ENCODE results near the gene MIS18BP1. TPM values are rescaled to one million over a fixed set of nuclear protein-coding genes. Genes with fewer than 3 reads are reported as not detected.

The MIS18BP1 gene
- total and polyA plus RNA-seq, 9 of the 15 experiments (the other 6 are each of a cell fraction or from before 2014, with no cell fraction given), result 5.0 to 29.1 (median 19.1) TPM

DNA sequence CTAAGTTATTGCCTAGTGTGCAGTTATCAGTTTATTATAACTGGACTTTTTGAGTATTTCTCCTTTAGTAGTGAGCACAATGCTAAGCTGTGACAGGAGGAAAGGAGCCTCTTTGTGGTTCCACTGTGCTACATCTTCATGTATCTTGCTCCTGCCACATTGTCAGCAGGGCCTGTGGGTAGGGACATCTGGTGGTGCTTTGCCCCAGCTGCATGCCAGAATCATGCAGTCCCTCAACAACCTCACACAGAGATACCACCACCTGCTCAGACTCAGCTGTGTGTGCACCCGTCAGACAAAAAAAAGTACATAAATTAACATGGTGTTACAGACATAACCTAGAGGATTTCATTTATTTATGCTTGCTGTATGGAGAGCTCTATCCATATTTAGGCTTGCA, 51.1 kb downstream of the MIS18BP1 start:
- H3K9ac ChIP-seq (ENCODE audit: insufficient read depth in 1 of 2, low read depth in 2 of 2, low read length in 2 of 2), result no peak overlapping the region
- no peaks in the 10 kb centered on the region for H3K9me3 ChIP-seq (replicated peaks; ENCODE audit: control insufficient read depth, insufficient read depth, low read depth, low read length)
- H3K9me1 ChIP-seq (ENCODE audit: control insufficient read depth, insufficient read depth, low read length), result no peaks in the 10 kb centered on the region
- ChIA-PET CTCF (ENCODE audit: low intra/inter-chr PET ratio) (no interaction called here), POLR2A (interaction anchor here (0.8 to 1.0 kb wide), 2 partner anchors 19 to 146 kb away, joined by 3 read pairs; no protein-coding TSS in a partner anchor)
- in situ Hi-C loops (cut with MboI), result no loop called here
- no peaks in the 10 kb centered on the region for H4K20me1 ChIP-seq (replicated peaks; ENCODE audit: control insufficient read depth, insufficient read depth, low read length)
- H3K27me3 ChIP-seq (ENCODE audit: control insufficient read depth in 2 of 2, insufficient read depth in 2 of 2, low read length in 2 of 2), result no peaks in the 10 kb centered on the region
- intact Hi-C loops (cut with micrococcal nuclease), result no loop called here
- no peak overlapping the region for H2AFZ ChIP-seq (ENCODE audit: low read depth, low read length)
- no TSS peak for BruUV-seq (replicated peaks)
- no peaks in the 10 kb centered on the region for H3K79me2 ChIP-seq (ENCODE audit: control insufficient read depth, insufficient read depth, low read length)
- FAIRE-seq (no peak), ATAC-seq (peak; percentile 77), DNase-seq (ENCODE audit: extremely low read depth in 1 of 4, low spot score in 3 of 4) (peak in 2 of 4 experiments; percentile 3 to 7)
- H3K4me3 ChIP-seq, result no peak overlapping the region
- TF ChIP-seq CBFA2T3 (IDR thresholded peaks at IDR 0.05) (0 out of 2 replicates have a peak, but pooled peaks have one; percentile 20), NCOA2 (IDR thresholded peaks at IDR 0.05; ENCODE audit: partially characterized antibody in 2 of 2) (no peak), CBFA2T2 (conservative IDR thresholded peaks at IDR 0.05) (0 out of 2 replicates have a peak, but pooled peaks have one; percentile 12), RAD21 (CRISPR knock-in tag; conservative IDR thresholded peaks at IDR 0.05 in 1 of 2, IDR thresholded peaks at IDR 0.05 in 1 of 2) (peak in 1 of 2 experiments; percentile 28; a peak in 1 of 4 replicates)
- H3K4me1 ChIP-seq (replicated peaks in 1 of 2; ENCODE audit: control insufficient read depth in 2 of 2, insufficient read depth in 2 of 2, low read length in 2 of 2), result no peaks in the 10 kb centered on the region
- H3K36me3 ChIP-seq (ENCODE audit: control insufficient read depth, insufficient read depth, low read length), result peaks cover 45% of the 10 kb centered on the region; the same call in 2 of the 3 replicates
- no peak overlapping the region for H3K4me2 ChIP-seq (ENCODE audit: insufficient read depth, low read length)
- 38% methylated on average over 1 of the region's 1 CpG for whole genome bisulfite sequencing (ENCODE audit: insufficient coverage, low coverage, missing lambda C conversion rate)
- no peak overlapping the region for H3K27ac ChIP-seq (ENCODE audit: extremely low read depth, low read depth, low read length)

DNA sequence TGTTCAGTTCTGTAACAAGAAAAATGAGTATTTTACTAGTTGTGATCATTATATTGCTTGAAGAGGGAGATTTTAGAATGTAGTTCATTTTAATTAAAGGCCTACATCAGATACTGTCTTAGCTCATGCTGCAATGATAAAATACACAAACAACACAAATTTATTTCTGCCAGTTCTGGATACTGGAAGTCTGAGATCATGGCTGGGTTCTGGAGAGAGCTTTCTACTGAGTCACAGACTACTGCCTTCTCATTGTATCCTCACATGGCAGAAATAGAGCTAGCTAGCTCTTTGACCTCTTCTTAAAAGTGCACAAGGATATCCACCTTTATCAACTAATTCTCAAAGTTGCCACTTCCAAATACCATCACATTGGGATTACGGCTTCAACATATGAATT, 53.8 kb downstream of the MIS18BP1 start:
- ATAC-seq, result no peak
- DNase-seq (ENCODE audit: extremely low read depth in 1 of 4, low spot score in 3 of 4), result no peak
- H3K27ac ChIP-seq (ENCODE audit: extremely low read depth, low read depth, low read length), result no peak overlapping the region
- H3K4me2 ChIP-seq (ENCODE audit: insufficient read depth, low read length), result no peak overlapping the region
- no peaks in the 10 kb centered on the region for H3K27me3 ChIP-seq (ENCODE audit: control insufficient read depth in 2 of 2, insufficient read depth in 2 of 2, low read length in 2 of 2)
- H4K20me1 ChIP-seq (replicated peaks; ENCODE audit: control insufficient read depth, insufficient read depth, low read length), result no peaks in the 10 kb centered on the region
- POLR2A ChIA-PET, result no interaction called here
- H3K9me1 ChIP-seq (ENCODE audit: control insufficient read depth, insufficient read depth, low read length), result no peaks in the 10 kb centered on the region
- in situ Hi-C loops (cut with MboI), result no loop called here
- FAIRE-seq, result no peak
- H2AFZ ChIP-seq (ENCODE audit: low read depth, low read length), result no peak overlapping the region
- intact Hi-C loops (cut with micrococcal nuclease), result no loop called here
- BruUV-seq (replicated peaks), result no TSS peak
- H3K9ac ChIP-seq (ENCODE audit: insufficient read depth in 1 of 2, low read depth in 2 of 2, low read length in 2 of 2), result no peak overlapping the region
- peaks cover 40% of the 10 kb centered on the region; the same call in 2 of the 3 replicates for H3K36me3 ChIP-seq (ENCODE audit: control insufficient read depth, insufficient read depth, low read length)
- H3K4me1 ChIP-seq (replicated peaks in 1 of 2; ENCODE audit: control insufficient read depth in 2 of 2, insufficient read depth in 2 of 2, low read length in 2 of 2), result no peaks in the 10 kb centered on the region; a peak in 1 of 5 replicates
- H3K9me3 ChIP-seq (replicated peaks; ENCODE audit: control insufficient read depth, insufficient read depth, low read depth, low read length), result no peaks in the 10 kb centered on the region
- no peak overlapping the region for H3K4me3 ChIP-seq
- WGBS (ENCODE audit: insufficient coverage, low coverage, missing lambda C conversion rate), result 100% methylated on average over 1 of the region's 1 CpG
- no peaks in the 10 kb centered on the region for H3K79me2 ChIP-seq (ENCODE audit: control insufficient read depth, insufficient read depth, low read length)
- CTCF ChIA-PET (ENCODE audit: low intra/inter-chr PET ratio), result no interaction called here
- TF ChIP-seq NELFE (IDR thresholded peaks at IDR 0.05; ENCODE audit: insufficient read depth, insufficient read length), result no peak
- no peak for TF ChIP-seq MECOM (CRISPR knock-in tag; IDR thresholded peaks at IDR 0.05)
- no peak for TF ChIP-seq NR4A1 (CRISPR knock-in tag; IDR thresholded peaks at IDR 0.05)
- no peak for TF ChIP-seq NR4A1 (tag; IDR thresholded peaks at IDR 0.05)
- TF ChIP-seq, protein P1, sequence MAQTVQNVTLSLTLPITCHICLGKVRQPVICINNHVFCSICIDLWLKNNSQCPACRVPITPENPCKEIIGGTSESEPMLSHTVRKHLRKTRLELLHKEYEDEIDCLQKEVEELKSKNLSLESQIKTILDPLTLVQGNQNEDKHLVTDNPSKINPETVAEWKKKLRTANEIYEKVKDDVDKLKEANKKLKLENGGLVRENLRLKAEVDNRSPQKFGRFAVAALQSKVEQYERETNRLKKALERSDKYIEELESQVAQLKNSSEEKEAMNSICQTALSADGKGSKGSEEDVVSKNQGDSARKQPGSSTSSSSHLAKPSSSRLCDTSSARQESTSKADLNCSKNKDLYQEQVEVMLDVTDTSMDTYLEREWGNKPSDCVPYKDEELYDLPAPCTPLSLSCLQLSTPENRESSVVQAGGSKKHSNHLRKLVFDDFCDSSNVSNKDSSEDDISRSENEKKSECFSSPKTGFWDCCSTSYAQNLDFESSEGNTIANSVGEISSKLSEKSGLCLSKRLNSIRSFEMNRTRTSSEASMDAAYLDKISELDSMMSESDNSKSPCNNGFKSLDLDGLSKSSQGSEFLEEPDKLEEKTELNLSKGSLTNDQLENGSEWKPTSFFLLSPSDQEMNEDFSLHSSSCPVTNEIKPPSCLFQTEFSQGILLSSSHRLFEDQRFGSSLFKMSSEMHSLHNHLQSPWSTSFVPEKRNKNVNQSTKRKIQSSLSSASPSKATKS (CRISPR knock-in tag; IDR thresholded peaks at IDR 0.05), result no peak
- TF ChIP-seq ZNF232 (CRISPR knock-in tag; IDR thresholded peaks at IDR 0.05), result no peak
- TF ChIP-seq ZNF133 (CRISPR knock-in tag; IDR thresholded peaks at IDR 0.05), result no peak
- TF ChIP-seq ZNF431 (CRISPR knock-in tag; IDR thresholded peaks at IDR 0.05), result no peak
- TF ChIP-seq ZNF830 (CRISPR knock-in tag; IDR thresholded peaks at IDR 0.05), result no peak
- TF ChIP-seq ZFPM2 (CRISPR knock-in tag; IDR thresholded peaks at IDR 0.05), result no peak
- no peak for TF ChIP-seq MIER1 (IDR thresholded peaks at IDR 0.05; ENCODE audit: low read depth)
- TF ChIP-seq NRF1 (conservative IDR thresholded peaks at IDR 0.05 in 1 of 2, IDR thresholded peaks at IDR 0.05 in 1 of 2), result no peak
- no peak for TF ChIP-seq ZNF134 (CRISPR knock-in tag; conservative IDR thresholded peaks at IDR 0.05)
- TF ChIP-seq NCOA6 (IDR thresholded peaks at IDR 0.05), result no peak

Data from K562 (cell line).